ENCODE data around the gene CNOT6L.
A peak's percentile ranks its signal among the peaks of the same experiment; 100 is the strongest.

CNOT6L gene

DNA sequence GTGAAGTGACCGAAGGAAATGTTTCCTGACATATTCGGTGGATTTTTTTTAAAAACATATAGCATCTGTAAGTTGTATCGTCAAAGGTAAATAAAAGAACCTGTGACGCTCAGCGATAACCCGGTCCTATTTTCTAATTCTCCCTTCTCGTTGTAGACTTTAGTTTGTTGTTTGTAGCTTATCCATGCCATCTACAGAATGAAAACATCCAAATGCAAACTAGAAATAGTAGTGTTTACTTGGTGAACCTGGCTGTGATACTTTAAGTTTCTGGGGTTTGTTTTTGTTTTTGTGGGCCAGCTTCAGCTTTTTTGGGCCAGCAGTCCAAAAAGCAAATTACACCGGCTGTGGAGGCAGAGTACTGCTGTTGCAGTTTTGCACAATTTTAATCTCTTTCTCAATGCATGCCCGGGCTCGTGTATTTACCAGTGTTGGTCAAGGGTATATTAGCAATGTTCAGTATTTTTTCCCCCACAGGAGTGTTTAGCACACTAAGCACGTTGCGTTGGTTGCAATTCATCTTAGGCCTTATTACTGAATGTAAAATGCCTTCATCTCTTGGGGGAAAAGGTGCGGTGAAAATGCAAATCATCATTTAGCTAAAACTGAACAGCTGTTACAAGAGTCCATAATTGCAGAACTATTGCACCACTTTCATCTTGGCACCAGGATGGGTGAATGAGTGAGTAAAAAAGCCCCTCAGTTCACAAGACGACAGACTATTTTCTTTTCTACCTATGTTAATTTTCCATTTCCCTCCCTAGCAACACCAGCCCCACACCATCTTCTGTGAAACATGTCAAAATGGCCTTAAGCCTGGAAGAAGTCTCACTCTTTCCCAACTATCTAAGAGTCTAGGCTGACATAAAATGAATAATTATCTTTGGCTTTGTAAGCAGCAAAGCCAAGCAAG is 1.7 kb upstream of the CNOT6L start:
- DNase-seq (ENCODE audit: low spot score), result no peak

DNA sequence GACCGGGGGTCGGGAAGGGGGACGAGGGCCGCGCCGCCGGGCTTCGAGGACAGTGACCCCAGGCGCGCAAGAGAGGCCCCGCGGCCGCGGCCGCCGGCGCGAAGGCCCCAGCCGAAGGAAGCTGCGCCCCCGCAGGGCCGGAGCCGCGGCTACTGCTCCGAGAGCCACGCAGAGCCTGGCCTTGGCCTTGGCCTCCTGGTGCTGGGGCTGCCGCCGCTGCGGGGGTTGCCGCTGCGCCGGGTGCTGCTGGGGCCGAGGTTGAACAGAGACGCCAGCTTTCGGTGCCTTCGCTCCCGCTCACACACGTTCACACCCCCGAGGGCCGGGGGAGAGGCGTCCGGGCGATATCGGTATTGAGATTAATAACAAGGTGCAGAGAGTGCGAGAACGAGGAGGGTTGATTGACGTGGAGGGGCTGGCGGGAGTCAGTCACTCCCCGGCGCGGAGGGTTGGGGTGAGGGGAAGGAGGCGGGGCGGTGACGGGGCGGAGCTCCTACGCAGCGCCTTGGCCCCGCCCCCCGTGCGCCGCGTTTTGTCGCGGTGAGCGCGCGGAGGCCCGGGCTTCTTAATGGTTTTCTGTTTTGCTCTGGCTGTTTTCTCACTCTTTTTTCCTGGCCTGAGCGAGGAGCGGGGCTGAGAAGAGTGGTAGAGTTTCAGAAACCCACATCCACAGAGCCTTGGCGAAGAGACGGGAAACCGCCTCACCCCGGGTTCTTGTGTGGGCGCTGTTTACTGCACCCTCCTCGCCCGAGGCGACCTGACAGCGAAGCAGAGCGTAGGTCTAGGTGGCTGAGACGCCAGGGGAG is 878 bp upstream of the CNOT6L start:
- peak; percentile 86 for DNase-seq (ENCODE audit: low spot score)

DNA sequence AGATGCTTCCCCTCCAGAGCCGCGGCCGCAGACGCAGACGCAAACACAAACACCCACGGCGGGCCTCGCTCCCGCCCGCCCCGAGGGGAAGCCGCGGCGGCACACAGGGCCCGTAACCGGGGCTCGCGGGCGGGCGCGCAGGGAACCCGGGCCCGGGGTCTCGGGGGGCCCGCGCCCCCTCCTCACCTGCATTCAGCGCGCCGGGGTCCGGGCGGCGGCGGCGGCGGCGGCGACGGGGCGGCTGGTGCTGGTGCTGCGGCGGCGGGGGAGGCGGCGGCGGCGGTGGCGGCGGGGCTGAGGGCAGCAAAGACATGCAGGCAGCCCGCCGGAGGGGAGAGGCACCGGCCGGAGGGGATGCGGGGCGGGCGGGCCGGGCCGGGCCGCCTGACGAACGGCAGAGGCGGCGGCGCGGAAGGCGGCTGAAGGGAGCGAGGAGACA is 255 bp upstream of the CNOT6L start:
- no peak for DNase-seq (ENCODE audit: low spot score)

DNA sequence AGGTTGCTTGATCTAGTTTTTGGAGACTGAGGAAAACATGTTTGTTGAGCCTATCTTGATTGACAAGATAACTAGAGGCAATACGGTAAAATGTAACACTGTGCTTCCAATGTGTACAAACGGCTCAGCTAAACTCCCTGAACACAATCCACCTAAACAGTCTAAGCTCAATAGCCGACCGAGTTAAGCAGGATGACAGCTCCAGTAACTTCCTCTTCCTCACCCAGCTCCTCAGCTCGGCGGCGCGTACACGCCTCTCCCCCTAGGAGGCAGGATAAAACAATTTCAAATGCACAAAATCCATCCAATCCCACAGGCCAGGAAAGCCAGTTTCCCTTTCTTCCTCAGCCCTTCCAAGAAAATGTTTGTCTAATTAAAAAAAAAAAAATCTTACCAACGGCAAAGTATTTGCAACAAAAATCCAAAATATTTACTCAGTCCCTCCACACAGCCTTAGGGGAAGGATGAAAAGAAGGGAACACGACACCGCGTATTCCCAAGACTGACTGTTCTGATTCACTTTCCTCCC is 1.0 kb downstream of the CNOT6L start:
- peak; percentile 94 for DNase-seq (ENCODE audit: low spot score)

DNA sequence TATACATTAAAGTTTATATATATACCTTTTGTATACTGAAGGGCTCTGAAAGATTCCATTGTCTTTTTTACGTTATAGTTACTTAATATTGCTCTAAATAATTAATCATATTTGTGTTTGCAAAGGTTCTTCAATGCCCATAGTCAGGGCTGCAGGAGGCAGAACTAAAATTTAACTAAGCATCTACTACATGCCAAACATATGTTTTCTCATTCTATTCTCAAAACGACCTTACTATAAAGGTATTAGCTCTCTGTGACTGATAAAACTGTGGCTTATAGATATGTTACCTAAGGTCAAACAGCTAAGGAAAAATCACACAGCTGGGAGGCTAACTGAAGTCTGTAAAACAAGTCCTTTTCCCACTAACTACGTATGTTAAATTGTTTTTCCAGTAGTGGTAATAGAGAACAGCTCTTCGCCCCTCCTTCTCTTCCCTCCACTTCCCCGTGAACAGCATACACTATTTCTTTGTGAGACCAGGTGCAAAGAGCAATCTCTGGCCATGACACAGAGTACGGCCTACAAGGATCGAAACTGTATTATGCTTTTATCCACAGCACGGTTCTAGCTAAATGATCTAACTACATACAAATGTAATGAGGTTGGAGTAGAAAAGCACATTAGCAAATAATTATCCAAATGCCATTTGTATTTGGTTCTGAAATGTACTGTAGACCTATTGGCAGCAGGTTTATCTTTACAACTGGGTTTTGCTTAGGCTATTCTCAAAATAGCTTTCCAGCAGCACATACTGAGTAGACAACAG is 1.7 kb downstream of the CNOT6L start:
- peak; percentile 18 for DNase-seq (ENCODE audit: low spot score)

DNA sequence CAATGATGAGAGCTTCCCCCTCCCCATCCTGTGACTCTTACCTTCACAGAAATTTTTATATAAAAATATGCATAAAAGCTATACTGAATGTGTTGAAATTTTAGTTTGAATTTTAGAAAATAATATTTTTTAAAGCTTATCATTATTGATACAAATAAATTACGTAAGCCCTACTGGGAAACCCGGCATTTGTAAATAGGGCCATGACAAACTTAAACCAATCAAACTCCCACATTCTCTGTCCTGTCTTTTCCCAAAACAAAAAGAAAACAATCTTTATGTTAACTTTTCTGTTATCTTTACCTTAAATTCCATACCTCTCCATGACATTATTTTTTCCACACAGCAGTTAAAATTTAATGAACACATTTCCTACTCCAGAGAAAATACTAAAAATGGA is 2.6 kb downstream of the CNOT6L start:
- no peak for DNase-seq (ENCODE audit: low spot score)

DNA sequence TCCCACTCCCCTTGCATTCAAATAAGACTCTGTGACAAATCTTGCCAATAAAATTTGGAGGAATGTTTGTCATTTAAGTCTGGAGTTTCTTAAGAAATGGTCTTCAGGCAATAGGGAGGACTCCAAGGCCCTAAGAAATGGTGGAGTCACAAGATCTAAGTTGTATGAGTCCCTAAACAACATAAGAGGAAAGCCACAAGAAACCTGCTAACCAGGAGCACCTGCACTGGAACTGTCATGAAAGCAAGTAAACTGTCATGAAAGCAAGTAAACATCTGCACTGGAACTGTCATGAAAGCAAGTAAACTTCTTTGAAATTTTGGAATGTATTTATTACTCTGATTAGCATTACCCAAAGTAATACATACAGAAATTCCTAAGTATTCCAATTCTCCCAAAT is 3.5 kb downstream of the CNOT6L start:
- DNase-seq (ENCODE audit: low spot score), result no peak

DNA sequence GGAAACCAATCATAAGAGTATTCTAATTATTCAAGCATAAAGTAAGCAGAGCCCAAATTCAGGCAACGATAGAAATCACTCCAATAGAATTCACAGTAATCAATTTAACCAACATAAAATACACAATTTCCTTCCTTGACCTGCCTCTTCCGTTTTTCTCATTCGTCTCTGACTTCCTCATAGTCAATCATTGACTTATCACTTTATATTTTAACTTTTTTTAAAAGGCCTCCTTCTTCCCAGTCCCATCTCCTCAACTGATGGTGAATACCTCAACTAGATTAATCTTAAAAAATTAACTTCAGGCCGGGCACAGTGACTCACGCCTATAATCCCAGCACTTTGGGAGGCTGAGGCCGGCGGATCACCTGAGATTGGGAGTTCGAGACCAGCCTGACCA is 13.3 kb downstream of the CNOT6L start:
- DNase-seq (ENCODE audit: low spot score), result no peak

DNA sequence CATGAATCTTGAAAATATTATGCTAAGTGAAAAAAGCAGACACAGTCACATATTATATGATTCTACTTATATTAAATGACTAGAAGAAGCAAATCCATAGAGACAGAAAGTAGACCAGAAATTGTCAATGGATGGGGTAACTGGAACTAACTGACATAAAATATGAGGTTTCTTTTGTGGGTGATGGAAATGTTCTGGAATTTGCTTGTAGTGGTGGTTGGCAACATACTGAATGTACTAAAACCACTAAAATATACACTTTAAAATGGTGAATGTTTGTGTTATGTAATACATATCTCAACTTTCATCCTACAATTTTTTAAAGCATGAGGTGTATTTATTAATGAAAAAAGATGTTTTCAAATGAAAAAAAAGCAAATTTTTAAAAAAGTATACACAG is 14.7 kb downstream of the CNOT6L start:
- DNase-seq (ENCODE audit: low spot score), result no peak

DNA sequence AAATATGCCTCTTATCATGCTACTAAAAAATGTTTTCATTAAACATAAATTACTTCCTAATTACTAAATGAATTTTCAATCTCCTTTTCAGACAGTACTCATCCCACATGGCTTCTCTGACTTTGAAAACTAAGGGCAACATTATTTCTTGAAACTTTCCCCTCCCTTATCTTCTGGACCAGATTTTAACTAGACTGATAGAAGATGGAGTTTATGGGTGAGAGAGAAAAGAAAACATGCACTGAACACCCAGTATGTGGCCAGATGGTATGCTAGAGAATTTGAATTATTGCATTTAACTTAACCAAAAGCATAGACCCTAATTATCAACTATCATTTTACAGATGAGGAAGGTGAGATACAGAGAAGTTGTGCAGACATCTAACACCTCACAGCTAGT is 16.8 kb downstream of the CNOT6L start:
- no peak for DNase-seq (ENCODE audit: low spot score)

DNA sequence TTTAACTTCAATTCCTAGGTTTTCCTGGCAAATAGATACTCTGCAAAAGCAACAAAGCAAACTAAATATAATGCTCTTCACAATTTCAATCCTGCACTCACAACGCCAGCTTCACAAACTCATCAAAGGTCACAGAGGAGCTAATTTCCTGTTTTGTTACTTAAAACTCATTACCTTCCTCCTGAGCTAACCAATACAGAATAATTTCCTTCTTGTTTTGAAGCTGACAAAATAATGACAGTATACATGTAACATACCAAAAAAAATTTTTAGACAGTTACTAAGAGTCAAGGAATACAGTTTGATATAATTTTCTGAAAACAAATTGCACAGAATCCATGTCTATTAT is 17.9 kb downstream of the CNOT6L start:
- DNase-seq (ENCODE audit: low spot score), result no peak

DNA sequence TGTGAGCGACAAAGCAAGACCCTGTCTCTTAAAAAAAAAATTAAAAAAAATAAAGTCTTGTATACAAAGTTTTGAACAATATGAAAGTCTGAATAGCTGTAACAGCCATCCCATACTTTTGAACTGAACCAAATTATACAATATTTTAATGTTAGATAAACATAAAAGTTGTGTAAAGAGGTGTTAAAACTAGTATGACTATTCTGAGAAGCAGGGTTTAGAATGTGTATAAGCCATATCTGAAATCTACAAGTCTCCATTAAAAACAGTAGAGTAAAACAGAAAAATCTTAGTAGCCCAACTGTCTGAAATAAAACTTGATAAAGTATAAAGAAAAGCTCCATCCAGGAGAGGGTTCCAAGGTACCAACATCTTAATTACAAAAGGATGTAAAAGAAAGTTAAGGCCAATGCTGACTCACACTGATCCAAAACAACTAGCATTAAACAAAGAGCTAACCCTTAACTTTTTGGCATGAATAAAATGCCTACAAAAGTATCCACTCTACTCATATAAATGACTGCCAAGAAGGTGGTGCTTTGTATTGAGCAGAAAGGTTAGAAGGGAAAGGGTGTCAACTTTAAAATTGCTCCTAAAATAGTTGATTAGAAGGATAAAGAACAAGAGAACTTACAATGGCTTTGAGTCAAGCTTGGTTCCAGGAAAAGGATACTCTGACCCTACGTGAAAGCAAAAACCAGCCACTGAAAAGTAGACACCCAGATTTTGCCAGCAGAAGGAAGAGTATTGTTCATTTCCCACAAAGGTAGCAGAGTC is 18.5 kb downstream of the CNOT6L start:
- DNase-seq (ENCODE audit: low spot score), result no peak

DNA sequence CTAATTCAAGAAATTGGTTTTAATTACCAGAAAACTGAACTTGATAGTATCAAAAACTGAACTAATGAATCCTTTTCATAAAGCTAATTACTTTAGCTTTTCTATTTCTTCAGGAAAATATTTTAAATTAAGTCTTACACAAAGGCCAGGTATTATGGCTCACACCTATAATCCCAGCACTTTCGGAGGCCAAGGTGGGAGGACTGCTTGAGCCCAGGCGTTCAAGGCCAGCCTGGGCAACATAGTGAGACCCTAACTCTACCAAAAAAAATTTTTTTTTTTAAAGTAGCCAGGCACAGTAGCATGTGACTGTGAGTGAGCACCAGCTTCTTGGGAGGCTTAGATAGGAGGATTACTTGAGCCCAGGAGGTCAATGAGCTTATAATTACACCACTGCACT is 19.1 kb downstream of the CNOT6L start:
- no peak for DNase-seq (ENCODE audit: low spot score)

DNA sequence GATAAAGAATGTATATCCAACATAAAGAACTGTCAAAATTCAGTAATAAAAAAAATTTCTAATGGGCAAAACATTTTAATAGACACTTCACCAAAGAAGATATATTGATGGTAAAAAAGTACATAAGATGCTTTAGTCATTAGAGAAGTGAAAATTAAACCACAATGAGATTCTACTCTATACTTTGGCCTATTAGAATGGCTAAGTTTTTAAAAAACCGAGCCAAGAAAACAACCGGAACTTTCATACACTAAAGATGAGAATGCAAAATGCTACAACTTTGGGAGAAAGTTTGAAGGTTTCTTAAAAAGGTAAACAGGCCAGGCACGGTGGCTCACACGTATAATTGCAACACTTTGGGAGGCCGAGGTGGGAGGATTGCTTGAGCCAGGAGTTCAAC is 20.8 kb downstream of the CNOT6L start:
- no peak for DNase-seq (ENCODE audit: low spot score)

DNA sequence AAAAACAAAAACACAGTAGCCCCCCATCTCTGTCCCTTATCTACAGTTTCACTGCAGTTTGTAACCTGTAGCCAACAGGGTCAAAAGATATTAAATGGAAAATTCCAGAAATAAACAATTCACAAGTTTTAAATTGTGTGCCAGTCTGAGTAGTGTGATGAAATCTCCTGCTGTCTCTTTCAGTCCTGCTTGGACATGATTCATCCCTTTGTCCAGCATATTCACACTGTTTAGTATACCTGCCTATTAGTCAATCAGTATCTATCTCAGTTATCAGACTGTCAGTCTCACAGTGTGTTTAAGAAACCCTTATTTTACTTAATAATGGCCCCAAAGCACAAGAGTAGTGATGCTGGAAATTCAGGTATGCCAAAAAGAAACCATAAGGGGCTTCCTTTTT is 21.9 kb downstream of the CNOT6L start:
- DNase-seq (ENCODE audit: low spot score), result no peak

DNA sequence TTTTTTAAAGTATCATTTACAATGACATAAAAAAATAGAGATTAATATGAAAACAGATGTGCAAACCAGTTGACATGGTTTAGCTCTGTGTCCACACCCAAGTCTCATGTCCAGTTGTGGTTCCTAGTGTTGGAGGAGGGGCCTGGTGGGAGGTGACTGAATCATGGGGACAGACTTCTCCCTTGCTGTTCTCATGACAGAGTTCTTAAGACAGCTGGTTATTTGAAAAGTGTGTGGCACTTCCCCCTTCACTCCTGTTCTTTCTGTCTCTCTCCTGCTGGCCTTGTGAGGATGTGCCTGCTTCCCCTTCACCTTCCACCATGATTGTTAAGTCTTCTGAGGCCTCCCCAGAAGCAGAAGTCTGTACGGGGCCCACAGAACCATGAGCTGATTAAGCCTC is 23.8 kb downstream of the CNOT6L start:
- DNase-seq (ENCODE audit: low spot score), result no peak

DNA sequence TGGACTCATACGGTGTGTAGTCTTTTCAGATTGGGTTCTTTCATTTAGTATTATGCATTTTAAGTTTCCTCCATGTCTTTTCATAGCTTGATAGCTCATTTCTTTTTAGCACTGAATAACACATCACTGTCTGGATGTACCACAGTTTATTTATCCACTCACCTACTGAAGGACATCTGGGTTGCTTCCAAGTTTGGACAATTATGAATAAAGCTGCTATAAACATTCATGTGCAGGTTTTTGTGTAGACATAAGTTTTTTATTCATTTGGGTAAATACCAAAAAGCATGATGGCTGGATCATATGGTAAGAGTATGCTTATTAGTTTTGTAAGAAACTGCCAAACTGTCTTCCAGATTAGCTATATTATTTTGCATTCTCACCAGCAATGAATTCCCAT is 29.0 kb downstream of the CNOT6L start:
- DNase-seq (ENCODE audit: low spot score), result no peak

DNA sequence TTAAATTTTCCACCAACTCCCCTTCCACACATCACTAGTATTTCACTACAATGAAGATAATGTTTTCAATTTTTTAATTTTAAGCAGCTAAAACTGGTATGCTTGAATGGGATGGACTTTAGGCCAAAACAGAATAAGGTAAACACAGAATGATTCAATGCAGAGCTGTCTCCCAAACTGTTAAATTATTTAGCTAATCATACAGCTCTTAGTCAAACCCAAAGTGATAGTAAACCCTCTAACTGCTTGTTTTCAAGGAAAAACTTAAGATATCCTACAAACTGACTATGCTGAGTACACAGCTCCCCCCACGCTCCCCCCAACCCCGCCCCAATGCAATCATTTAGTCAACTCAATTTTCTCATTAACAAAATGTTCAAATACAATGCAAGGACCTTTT is 30.2 kb downstream of the CNOT6L start:
- DNase-seq (ENCODE audit: low spot score), result no peak

DNA sequence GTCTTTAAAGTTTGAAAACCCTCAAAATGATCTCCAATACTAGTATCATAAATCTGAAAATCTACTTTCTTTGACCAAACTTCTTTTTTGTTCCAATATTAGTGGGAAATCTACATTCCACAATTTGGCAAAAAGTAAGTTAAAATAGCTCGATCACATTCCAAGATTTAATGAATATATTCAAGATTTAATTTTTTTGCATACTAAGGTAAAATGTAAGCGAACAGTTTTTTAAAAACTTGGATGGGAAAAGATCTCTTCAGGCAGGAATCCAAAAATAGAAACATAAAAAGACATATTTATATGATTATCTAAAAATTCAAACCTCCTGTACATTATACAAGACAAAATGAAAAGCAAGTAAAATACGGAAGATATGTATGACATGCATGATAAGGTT is 31.2 kb downstream of the CNOT6L start:
- DNase-seq (ENCODE audit: low spot score), result no peak

DNA sequence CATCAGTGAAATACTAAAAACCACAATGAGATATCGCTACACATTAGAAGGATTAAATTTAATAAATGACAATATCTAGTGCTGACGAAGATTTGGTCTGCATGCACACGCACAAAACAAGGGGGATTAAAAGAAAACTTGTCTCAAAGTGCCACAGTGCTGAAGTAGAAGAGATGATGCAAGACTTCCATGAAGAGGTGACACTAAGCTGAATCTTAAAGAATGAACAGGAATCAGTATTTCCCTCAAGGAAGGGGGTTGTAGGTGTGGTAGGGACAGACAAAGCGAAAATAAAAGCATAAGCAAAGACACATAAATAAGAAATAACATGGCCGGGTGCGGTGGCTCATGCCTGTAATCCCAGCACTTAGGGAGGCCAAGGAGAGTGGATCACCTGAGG is 33.5 kb downstream of the CNOT6L start:
- no peak for DNase-seq (ENCODE audit: low spot score)

DNA sequence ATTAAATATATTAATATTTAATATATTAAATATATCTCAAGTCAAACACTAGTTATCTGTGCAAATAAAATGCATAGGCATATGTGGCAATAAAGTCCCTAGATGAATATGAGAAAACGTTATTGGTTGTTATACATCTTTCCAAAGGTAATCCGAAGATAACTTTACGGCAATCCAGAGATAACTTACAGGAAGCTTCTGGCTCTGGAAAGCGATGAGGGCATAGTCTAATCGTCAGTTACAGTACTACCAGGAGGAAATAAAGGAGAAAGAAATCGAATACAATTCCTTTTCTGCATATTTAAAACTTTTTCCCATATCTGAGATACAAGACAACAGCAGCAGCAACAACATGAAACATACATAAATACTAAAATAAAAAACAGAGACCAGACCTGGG is 35.3 kb downstream of the CNOT6L start:
- DNase-seq (ENCODE audit: low spot score), result no peak

Measured in COLO829 (cell line).